Measurements from ENCODE around the gene ASB7. TPM values are rescaled to one million over a fixed set of nuclear protein-coding genes. Genes with fewer than 3 reads are reported as not detected.

Gene ASB7
- total RNA-seq, 1 donor from 2014 or later: 17.6 TPM

GRCh38 chr15:100686725-100687473, 84.5 kb downstream of the ASB7 start:
- DNase-seq: no peak

GRCh38 chr15:100687582-100688141, 85.3 kb downstream of the ASB7 start:
- DNase-seq: peak; percentile 62

- DNase-seq: no peak
These were observed 86.2 kb downstream of the ASB7 start for GRCh38 chr15:100688549-100689120.

- DNase-seq: no peak
These were observed 86.9 kb downstream of the ASB7 start for GRCh38 chr15:100689131-100689899.

- no peak for DNase-seq
These were observed 87.8 kb downstream of the ASB7 start for GRCh38 chr15:100690032-100690794.

GRCh38 chr15:100690795-100691158, 88.4 kb downstream of the ASB7 start:
- DNase-seq: no peak

GRCh38 chr15:100691321-100691720, 88.9 kb downstream of the ASB7 start:
- DNase-seq: no peak

GRCh38 chr15:100692246-100692645, 89.9 kb downstream of the ASB7 start:
- no peak for DNase-seq

- no peak for DNase-seq
These were observed 90.3 kb downstream of the ASB7 start for GRCh38 chr15:100692671-100693070.

GRCh38 chr15:100693451-100693850, 91.1 kb downstream of the ASB7 start:
- DNase-seq: no peak

GRCh38 chr15:100694381-100695021, 92.1 kb downstream of the ASB7 start:
- DNase-seq: peak; percentile 45

- DNase-seq: no peak
These were observed 92.7 kb downstream of the ASB7 start for GRCh38 chr15:100695048-100695447.

- DNase-seq: no peak
These were observed 94.1 kb downstream of the ASB7 start for GRCh38 chr15:100696452-100696851.

Small RNA genes lying within 50 kb of the gene (small RNA-seq; reads per million reads assigned to genes)
- gene RF00019 (ENCODE audit: low replicate concordance) (not detected), gene RNU6-181P (ENCODE audit: low replicate concordance) (not detected)

Other genes with a start within 250 kb of the ASB7 start
- 8.9 TPM for gene CERS3, start 73.6 kb upstream of the ASB7 start, total RNA-seq
- gene LINS1, start 405 bp upstream of the ASB7 start, total RNA-seq: 40.7 TPM